Coronary artery (tissue), 2 donors: ENCODE data around the gene NFE2L1.

Source experiments
- DNase-seq: peaks from one replicate; pipeline ENCODE4 v3.0.0-alpha.2; 2017; ENCODE audit warnings: low spot score
- H3K27ac ChIP-seq, 2 donors: fragments of 200-600 bp; sonication (generic); one replicate each; pipeline ENCODE4 v1.5.1; 2016 to 2019
- H3K4me3 ChIP-seq: fragments of 200-600 bp; sonication (generic); 2 replicates; pipeline ENCODE4 v1.5.1; 2016; ENCODE audit warnings: mild to moderate bottlenecking, moderate library complexity
- CTCF ChIP-seq: fragments of 200-600 bp; sonication (generic); IDR thresholded peaks from one replicate; pipeline ENCODE4 v1.5.1; 2019; ENCODE audit warnings: antibody characterized with exemption

Gene NFE2L1

DNA sequence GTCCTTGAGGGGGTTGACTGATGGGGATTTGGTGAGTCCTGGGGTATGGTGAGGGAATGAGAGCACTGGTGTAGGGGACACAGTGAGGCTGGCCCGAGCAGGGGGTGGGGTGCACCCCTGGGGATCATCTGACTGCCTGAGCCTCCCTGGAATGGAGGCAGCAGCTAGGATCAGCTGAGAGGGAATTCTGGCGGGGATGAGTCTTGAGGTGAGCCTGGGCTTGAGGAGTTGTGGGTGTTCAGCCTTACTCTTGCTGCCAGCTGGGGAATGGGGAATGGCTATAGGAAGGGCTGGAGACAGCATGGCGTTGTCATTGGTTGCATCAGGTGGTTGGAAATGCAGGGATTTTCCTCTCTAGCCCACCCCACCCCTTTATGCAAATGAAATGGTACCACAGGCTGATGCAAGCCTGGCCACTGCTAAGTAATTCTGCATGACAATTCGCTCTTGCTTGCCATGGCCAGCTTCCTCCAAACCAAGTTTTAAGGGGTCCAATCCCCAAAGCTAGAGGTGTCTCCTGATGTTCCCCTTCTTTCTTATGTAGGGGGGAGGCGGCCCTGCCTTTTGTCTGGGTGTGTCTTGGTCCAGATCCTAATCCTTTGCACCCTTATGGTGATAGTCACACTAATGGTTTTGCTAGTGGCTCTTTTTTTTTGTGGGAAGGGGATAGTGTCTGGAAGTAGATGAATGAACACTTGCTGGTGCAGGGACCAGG lies 7.5 kb downstream of the NFE2L1 start:
- no peak for TF ChIP-seq CTCF
- peak overlapping the region; percentile 97 for H3K27ac ChIP-seq
- peak overlapping the region; percentile 77 for H3K4me3 ChIP-seq
- DNase-seq = no peak

DNA sequence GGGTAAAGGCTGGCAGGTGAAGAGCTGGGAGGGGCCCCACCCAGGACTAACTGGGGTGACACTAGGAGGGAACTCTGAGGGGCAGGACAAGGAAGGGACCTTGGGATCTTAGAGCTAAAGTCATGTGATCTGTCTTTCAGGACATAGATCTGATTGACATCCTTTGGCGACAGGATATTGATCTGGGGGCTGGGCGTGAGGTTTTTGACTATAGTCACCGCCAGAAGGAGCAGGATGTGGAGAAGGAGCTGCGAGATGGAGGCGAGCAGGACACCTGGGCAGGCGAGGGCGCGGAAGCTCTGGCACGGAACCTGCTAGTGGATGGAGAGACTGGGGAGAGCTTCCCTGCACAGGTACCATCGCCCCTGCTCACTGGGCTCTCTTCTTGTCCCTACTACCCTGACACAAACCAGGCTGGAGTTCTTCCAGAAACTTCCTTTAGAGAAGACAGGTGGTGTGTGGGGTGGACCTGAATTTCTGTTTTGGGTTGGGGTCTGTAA lies 8.1 kb downstream of the NFE2L1 start:
- Histone ChIP-seq H3K4me3 (no peak overlapping the region), H3K27ac (no peak overlapping the region)
- DNase-seq = no peak
- no peak for TF ChIP-seq CTCF

GRCh38 chr17:48056879-48057278 lies 8.7 kb downstream of the NFE2L1 start:
- Histone ChIP-seq H3K27ac (no peak overlapping the region), H3K4me3 (no peak overlapping the region)
- no peak for DNase-seq
- TF ChIP-seq CTCF = no peak

- Histone ChIP-seq H3K27ac (no peak overlapping the region), H3K4me3 (no peak overlapping the region)
- TF ChIP-seq CTCF = no peak
- DNase-seq = no peak
Measured at GRCh38 chr17:48057626-48058025, 9.5 kb downstream of the NFE2L1 start.

GRCh38 chr17:48058393-48059124 lies 10.4 kb downstream of the NFE2L1 start:
- TF ChIP-seq CTCF = no peak
- no peak for DNase-seq
- no peak overlapping the region for H3K27ac ChIP-seq
- no peak overlapping the region for H3K4me3 ChIP-seq

DNA sequence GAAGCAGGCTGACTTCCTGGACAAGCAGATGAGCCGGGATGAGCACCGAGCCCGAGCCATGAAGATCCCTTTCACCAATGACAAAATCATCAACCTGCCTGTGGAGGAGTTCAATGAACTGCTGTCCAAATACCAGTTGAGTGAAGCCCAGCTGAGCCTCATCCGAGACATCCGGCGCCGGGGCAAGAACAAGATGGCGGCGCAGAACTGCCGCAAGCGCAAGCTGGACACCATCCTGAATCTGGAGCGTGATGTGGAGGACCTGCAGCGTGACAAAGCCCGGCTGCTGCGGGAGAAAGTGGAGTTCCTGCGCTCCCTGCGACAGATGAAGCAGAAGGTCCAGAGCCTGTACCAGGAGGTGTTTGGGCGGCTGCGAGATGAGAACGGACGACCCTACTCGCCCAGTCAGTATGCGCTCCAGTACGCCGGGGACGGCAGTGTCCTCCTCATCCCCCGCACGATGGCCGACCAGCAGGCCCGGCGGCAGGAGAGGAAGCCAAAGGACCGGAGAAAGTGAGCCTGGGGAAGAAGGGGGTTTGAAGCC lies 11.0 kb downstream of the NFE2L1 start:
- no peak overlapping the region for H3K27ac ChIP-seq
- no peak for TF ChIP-seq CTCF
- DNase-seq = no peak
- H3K4me3 ChIP-seq = no peak overlapping the region
